Activated CD4-positive, alpha-beta T cell treated with anti-CD3 and anti-CD28 coated beads for 36 hours (primary cell): ENCODE measurements around the gene RAB3IP. TPM values are rescaled to one million over a fixed set of nuclear protein-coding genes. Genes with fewer than 3 reads are reported as not detected.

ENCODE experiments used
- ATAC-seq: fragments of 200-7000 bp; cut with Tn5 transposase; one replicate; pipeline ENCODE4 v1.10.0; 2021; ENCODE audit warnings: mild to moderate bottlenecking, moderate library complexity
- CTCF ChIA-PET: fragments of 350-600 bp; sonication (Branson Sonifier 250); formaldehyde crosslinking; loops from one replicate; lab custom pipeline; 2021; ENCODE audit warnings: antibody characterized with exemption; lab: Charles Lee
- POLR2A ChIA-PET: fragments of 350-600 bp; sonication (Branson Sonifier 250); formaldehyde crosslinking; loops from one replicate; lab custom pipeline; 2021; ENCODE audit warnings: antibody characterized with exemption, inconsistent platforms; lab: Charles Lee
- DNase-seq: peaks from one replicate; pipeline ENCODE4 v3.0.0-alpha.2; 2020
- H3K27ac Mint-ChIP-seq: one replicate; pipeline ENCODE4 v1.8.0; 2021; ENCODE audit warnings: mixed read lengths
- H3K27me3 Mint-ChIP-seq: one replicate; pipeline ENCODE4 v1.8.0; 2021; ENCODE audit warnings: mixed read lengths
- H3K36me3 Mint-ChIP-seq: one replicate; pipeline ENCODE4 v1.8.0; 2021; ENCODE audit warnings: low read depth, mixed read lengths
- H3K4me1 Mint-ChIP-seq: one replicate; pipeline ENCODE4 v1.8.0; 2021; ENCODE audit warnings: mixed read lengths
- H3K4me3 Mint-ChIP-seq: one replicate; pipeline ENCODE4 v1.8.0; 2021; ENCODE audit warnings: mild to moderate bottlenecking, moderate library complexity, mixed read lengths
- H3K9me3 Mint-ChIP-seq: one replicate; pipeline ENCODE4 v1.8.0; 2021; ENCODE audit warnings: low read depth, mixed read lengths
- intact Hi-C, 2 experiments: fragments of 100-400 bp; cut with DNase I in 1 of 2; cut with micrococcal nuclease in 1 of 2; formaldehyde crosslinking; loops; one replicate each; pipeline versions ENCODE4 v1.14.2 to v1.15.1; 2022 to 2024; cut with DNase I, micrococcal nuclease
- total RNA-seq, 2 experiments: library from RNA; stranded (reverse); gene quantifications; one replicate each; pipeline ENCODE4 v1.2.3, GENCODE V29; 2021

The RAB3IP gene
- total RNA-seq, 2 experiments from 2014 or later = 30.7 to 39.9 TPM

- H3K4me1 Mint-ChIP-seq = no peaks in the 10 kb centered on the region
- POLR2A ChIA-PET = no interaction called here
Measured at GRCh38 chr12:69821456-69822159, 82.9 kb downstream of the RAB3IP start.

GRCh38 chr12:69822201-69822860 is 83.7 kb downstream of the RAB3IP start:
- H3K4me1 Mint-ChIP-seq = no peaks in the 10 kb centered on the region
- intact Hi-C loops = no loop called here
- no peak for DNase-seq
- peaks cover 7% of the 10 kb centered on the region for H3K27me3 Mint-ChIP-seq
- ChIA-PET POLR2A (no interaction called here), CTCF (no interaction called here)
- no peaks in the 10 kb centered on the region for H3K9me3 Mint-ChIP-seq
- no peaks in the 10 kb centered on the region for H3K36me3 Mint-ChIP-seq
- H3K27ac Mint-ChIP-seq = no peak overlapping the region
- no peak overlapping the region for H3K4me3 Mint-ChIP-seq
- no peak for ATAC-seq

More at GRCh38 chr12:69821456-69822159, 82.9 kb downstream of the RAB3IP start:
- Mint-ChIP-seq H3K27ac (no peak overlapping the region), H3K4me3 (no peak overlapping the region), H3K27me3 (peaks cover 5% of the 10 kb centered on the region), H3K9me3 (no peaks in the 10 kb centered on the region), H3K36me3 (peaks cover under 1% of the 10 kb centered on the region)
- intact Hi-C loops = no loop called here
- ATAC-seq = no peak
- DNase-seq = no peak
- CTCF ChIA-PET = no interaction called here

GRCh38 chr12:69824028-69824427 is 85.4 kb downstream of the RAB3IP start:
- no peaks in the 10 kb centered on the region for H3K9me3 Mint-ChIP-seq
- CTCF ChIA-PET = no interaction called here

GRCh38 chr12:69824966-69825560 is 86.4 kb downstream of the RAB3IP start, which contains the start of gene MYRFL:
MYRFL (plus strand) TSS chr12:69825227; CDS start chr12:69825518, 291 bp downstream.
- Mint-ChIP-seq H3K27ac (no peak within 1 kb of the TSS), H3K4me1 (no peaks in the 10 kb centered on the region), H3K4me3 (no peak within 1 kb of the TSS), H3K27me3 (peaks cover 12% of the 10 kb centered on the region), H3K9me3 (no peaks in the 10 kb centered on the region), H3K36me3 (no peaks in the 10 kb centered on the region)
- no peak for ATAC-seq
- intact Hi-C loops = no loop called here
- ChIA-PET POLR2A (no interaction called here), CTCF (no interaction called here)
- no peak for DNase-seq

More at GRCh38 chr12:69824028-69824427, 85.4 kb downstream of the RAB3IP start:
- Mint-ChIP-seq H3K4me3 (no peak overlapping the region), H3K27me3 (peaks cover 8% of the 10 kb centered on the region), H3K36me3 (no peaks in the 10 kb centered on the region), H3K27ac (no peak overlapping the region), H3K4me1 (no peaks in the 10 kb centered on the region)
- DNase-seq = no peak
- no peak for ATAC-seq
- intact Hi-C loops = no loop called here
- POLR2A ChIA-PET = no interaction called here

- Mint-ChIP-seq H3K4me1 (no peaks in the 10 kb centered on the region), H3K27ac (no peak overlapping the region), H3K4me3 (no peak overlapping the region), H3K9me3 (no peaks in the 10 kb centered on the region), H3K36me3 (no peaks in the 10 kb centered on the region), H3K27me3 (peaks cover 22% of the 10 kb centered on the region)
- ChIA-PET POLR2A (no interaction called here), CTCF (interaction anchor here (1.2 kb wide), 1 partner anchor 189 kb away, joined by 3 read pairs; no protein-coding TSS in a partner anchor)
- intact Hi-C loops = no loop called here
- DNase-seq (no peak), ATAC-seq (no peak)
Measured at GRCh38 chr12:69828897-69829296, 90.2 kb downstream of the RAB3IP start.

- intact Hi-C loops = no loop called here
Measured at GRCh38 chr12:69833696-69834095, 95.0 kb downstream of the RAB3IP start.

GRCh38 chr12:69834147-69834546 is 95.5 kb downstream of the RAB3IP start:
- Mint-ChIP-seq H3K9me3 (no peaks in the 10 kb centered on the region), H3K4me3 (no peak overlapping the region), H3K27ac (no peak overlapping the region), H3K36me3 (no peaks in the 10 kb centered on the region), H3K4me1 (no peaks in the 10 kb centered on the region), H3K27me3 (peaks cover 14% of the 10 kb centered on the region)
- intact Hi-C loops = no loop called here
- no peak for ATAC-seq
- ChIA-PET POLR2A (no interaction called here), CTCF (interaction anchor here (0.7 to 1.1 kb wide), 2 partner anchors 46 to 140 kb away, joined by 3 to 4 read pairs; no protein-coding TSS in a partner anchor)
- DNase-seq = no peak

More at GRCh38 chr12:69833696-69834095, 95.0 kb downstream of the RAB3IP start:
- CTCF ChIA-PET = interaction anchor here (0.7 kb wide), 1 partner anchor 140 kb away, joined by 4 read pairs; no protein-coding TSS in a partner anchor
- Mint-ChIP-seq H3K36me3 (no peaks in the 10 kb centered on the region), H3K4me1 (no peaks in the 10 kb centered on the region), H3K27me3 (peaks cover 14% of the 10 kb centered on the region), H3K27ac (no peak overlapping the region), H3K4me3 (no peak overlapping the region), H3K9me3 (no peaks in the 10 kb centered on the region)
- ATAC-seq = no peak
- POLR2A ChIA-PET = no interaction called here
- no peak for DNase-seq

- H3K4me1 Mint-ChIP-seq = no peaks in the 10 kb centered on the region
- DNase-seq = no peak
- no peak for ATAC-seq
- peaks cover 12% of the 10 kb centered on the region for H3K27me3 Mint-ChIP-seq
- POLR2A ChIA-PET = no interaction called here
- CTCF ChIA-PET = interaction anchor here (1.1 kb wide), 1 partner anchor 45 kb away, joined by 3 read pairs; no protein-coding TSS in a partner anchor
- no peak overlapping the region for H3K4me3 Mint-ChIP-seq
- no peak overlapping the region for H3K27ac Mint-ChIP-seq
- intact Hi-C loops = no loop called here
- no peaks in the 10 kb centered on the region for H3K9me3 Mint-ChIP-seq
- no peaks in the 10 kb centered on the region for H3K36me3 Mint-ChIP-seq
Measured at GRCh38 chr12:69834576-69834975, 95.9 kb downstream of the RAB3IP start.

GRCh38 chr12:69835081-69835480 is 96.4 kb downstream of the RAB3IP start:
- Mint-ChIP-seq H3K4me3 (no peak overlapping the region), H3K9me3 (no peaks in the 10 kb centered on the region), H3K27me3 (peaks cover 10% of the 10 kb centered on the region), H3K36me3 (no peaks in the 10 kb centered on the region), H3K27ac (no peak overlapping the region), H3K4me1 (no peaks in the 10 kb centered on the region)
- ChIA-PET POLR2A (no interaction called here), CTCF (interaction anchor here (0.6 to 1.1 kb wide), 2 partner anchors 45 to 67 kb away, joined by 3 read pairs; no protein-coding TSS in a partner anchor)
- ATAC-seq (no peak), DNase-seq (no peak)
- intact Hi-C loops = no loop called here

- ChIA-PET CTCF (interaction anchor here (0.8 kb wide), 1 partner anchor 1620 kb away, joined by 3 read pairs; no protein-coding TSS in a partner anchor), POLR2A (no interaction called here)
- no peak for ATAC-seq
- no peak overlapping the region for H3K27ac Mint-ChIP-seq
- H3K4me3 Mint-ChIP-seq = no peak overlapping the region
- peaks cover 13% of the 10 kb centered on the region for H3K27me3 Mint-ChIP-seq
- DNase-seq = no peak
- H3K36me3 Mint-ChIP-seq = no peaks in the 10 kb centered on the region
- no peaks in the 10 kb centered on the region for H3K4me1 Mint-ChIP-seq
- no peaks in the 10 kb centered on the region for H3K9me3 Mint-ChIP-seq
- intact Hi-C loops = no loop called here
Measured at GRCh38 chr12:69836015-69836414, 97.4 kb downstream of the RAB3IP start.

GRCh38 chr12:69837191-69837590 is 98.5 kb downstream of the RAB3IP start:
- ChIA-PET CTCF (no interaction called here), POLR2A (no interaction called here)
- ATAC-seq = no peak
- H3K4me1 Mint-ChIP-seq = no peaks in the 10 kb centered on the region
- intact Hi-C loops = no loop called here
- H3K36me3 Mint-ChIP-seq = no peaks in the 10 kb centered on the region
- peaks cover 11% of the 10 kb centered on the region for H3K27me3 Mint-ChIP-seq
- H3K27ac Mint-ChIP-seq = no peak overlapping the region
- H3K9me3 Mint-ChIP-seq = no peaks in the 10 kb centered on the region
- no peak for DNase-seq
- H3K4me3 Mint-ChIP-seq = no peak overlapping the region
